GM23338 (cell line): ENCODE results near the gene KCNIP3. TPM values are rescaled to one million over a fixed set of nuclear protein-coding genes. Genes with fewer than 3 reads are reported as not detected.
A peak's percentile ranks its signal among the peaks of the same experiment; 100 is the strongest.

Source experiments
- ATAC-seq: fragments of 200-7000 bp; cut with Tn5 transposase; 3 replicates; pipeline ENCODE4 v1.9.1; 2020
- DNase-seq: peaks from one replicate; pipeline ENCODE4 v3.0.0-alpha.2; 2015; ENCODE audit warnings: low spot score
- H2AFZ ChIP-seq: fragments of 200-600 bp; sonication (generic); 2 replicates; pipeline ENCODE4 v1.8.0; 2016; ENCODE audit warnings: antibody characterized with exemption, mild to moderate bottlenecking, moderate library complexity
- H3F3A ChIP-seq: fragments of 200-600 bp; sonication (generic); replicated peaks from 2 replicates; pipeline ENCODE4 v1.8.0; 2017; ENCODE audit warnings: antibody characterized with exemption, mixed run types, low read depth
- H3K27ac ChIP-seq: fragments of 200-600 bp; sonication (generic); 2 replicates; pipeline ENCODE4 v1.6.1; 2016; ENCODE audit warnings: low read depth
- H3K27me3 ChIP-seq: fragments of 200-600 bp; sonication (generic); 2 replicates; pipeline ENCODE4 v1.8.0; 2016; ENCODE audit warnings: mild to moderate bottlenecking, mixed run types, moderate library complexity; ENCODE audit not compliant: insufficient read depth
- H3K36me3 ChIP-seq: fragments of 200-600 bp; sonication (generic); 2 replicates; pipeline ENCODE4 v1.8.0; 2016; ENCODE audit warnings: mild to moderate bottlenecking; ENCODE audit not compliant: insufficient read depth
- H3K4me1 ChIP-seq: fragments of 200-600 bp; sonication (generic); 2 replicates; pipeline ENCODE4 v1.8.0; 2016; ENCODE audit warnings: mild to moderate bottlenecking, moderate library complexity; ENCODE audit not compliant: insufficient read depth
- H3K4me2 ChIP-seq: fragments of 200-600 bp; sonication (generic); 2 replicates; pipeline ENCODE4 v1.7.1; 2017; ENCODE audit warnings: mixed run types
- H3K4me3 ChIP-seq: fragments of 200-600 bp; sonication (generic); 2 replicates; pipeline ENCODE4 v1.6.1; 2016; ENCODE audit warnings: mixed run types
- H3K79me2 ChIP-seq: fragments of 200-600 bp; sonication (generic); replicated peaks from 2 replicates; pipeline ENCODE4 v1.8.0; 2017; ENCODE audit warnings: mild to moderate bottlenecking; ENCODE audit not compliant: insufficient read depth
- H3K9me2 ChIP-seq: fragments of 200-600 bp; sonication (generic); 2 replicates; pipeline ENCODE4 v1.8.0; 2017; ENCODE audit not compliant: insufficient read depth
- H4K20me1 ChIP-seq: fragments of 200-600 bp; sonication (generic); replicated peaks from 2 replicates; pipeline ENCODE4 v1.8.0; 2017; ENCODE audit warnings: mild to moderate bottlenecking; ENCODE audit not compliant: insufficient read depth
- H3K27ac Mint-ChIP-seq: 2 replicates; pipeline ENCODE4 v1.8.0; 2020; ENCODE audit warnings: inconsistent platforms, mild to moderate bottlenecking, moderate library complexity, mixed read lengths
- H3K27me3 Mint-ChIP-seq: 3 replicates; pipeline ENCODE4 v1.8.0; 2022; ENCODE audit warnings: low read depth, mild to moderate bottlenecking, moderate library complexity, mixed read lengths, inconsistent platforms; ENCODE audit not compliant: insufficient read depth, poor library complexity
- H3K36me3 Mint-ChIP-seq: 3 replicates; pipeline ENCODE4 v1.8.0; 2021; ENCODE audit warnings: low read depth, mild to moderate bottlenecking, inconsistent platforms, moderate library complexity, mixed read lengths
- H3K4me1 Mint-ChIP-seq: 3 replicates; pipeline ENCODE4 v1.8.0; 2020; ENCODE audit warnings: mild to moderate bottlenecking, inconsistent platforms, mixed read lengths
- H3K4me3 Mint-ChIP-seq: 3 replicates; pipeline ENCODE4 v1.8.0; 2021; ENCODE audit warnings: moderate library complexity, mild to moderate bottlenecking, inconsistent platforms, mixed read lengths
- H3K9me3 Mint-ChIP-seq: 3 replicates; pipeline ENCODE4 v1.8.0; 2020; ENCODE audit warnings: moderate library complexity, mild to moderate bottlenecking, inconsistent platforms, mixed read lengths
- CREB1 ChIP-seq: fragments of 250-450 bp; sonication (Bioruptor Pico); IDR thresholded peaks from 2 replicates; pipeline ENCODE4 v1.5.0; 2020; ENCODE audit warnings: low read depth, mild to moderate bottlenecking, moderate library complexity
- ETS1 ChIP-seq: IDR thresholded peaks from 2 replicates; pipeline ENCODE4 v1.6.1; 2016; ENCODE audit warnings: antibody characterized with exemption
- EZH2 ChIP-seq: fragments of 200-600 bp; sonication (generic); IDR thresholded peaks from one replicate; pipeline ENCODE4 v1.8.0; 2017; ENCODE audit warnings: antibody characterized with exemption, mild to moderate bottlenecking, low read depth; ENCODE audit not compliant: unreplicated experiment
- NANOG ChIP-seq: IDR thresholded peaks from 2 replicates; pipeline ENCODE4 v1.6.1; 2016; ENCODE audit warnings: antibody characterized with exemption, borderline replicate concordance
- POLR2AphosphoS5 ChIP-seq: IDR thresholded peaks from 2 replicates; pipeline ENCODE4 v1.6.1; 2016; ENCODE audit warnings: antibody characterized with exemption, low read depth
- STAT1 ChIP-seq: IDR thresholded peaks from one replicate; pipeline ENCODE4 v1.6.1; 2016; ENCODE audit warnings: antibody characterized with exemption; ENCODE audit not compliant: unreplicated experiment
- ZNF114 ChIP-seq: fragments of 250-450 bp; sonication (Bioruptor Pico); IDR thresholded peaks from 2 replicates; pipeline ENCODE4 v1.5.0; 2020; ENCODE audit warnings: mild to moderate bottlenecking, moderate library complexity
- ZNF331 ChIP-seq: fragments of 250-450 bp; sonication (Bioruptor Pico); IDR thresholded peaks from 2 replicates; pipeline ENCODE4 v1.5.0; 2020; ENCODE audit warnings: low read depth, mild to moderate bottlenecking, moderate library complexity
- ZNF462 ChIP-seq: fragments of 250-450 bp; sonication (Bioruptor Pico); IDR thresholded peaks from 2 replicates; pipeline ENCODE4 v1.5.0; 2020; ENCODE audit warnings: mild to moderate bottlenecking, moderate library complexity
- polyA plus RNA-seq: library from polyadenylated mRNA; unstranded; fragments of >200 nt; fragmentation: Nextera tagmentation; extraction: Ambion mirVana; gene quantifications from 2 replicates; pipeline ENCODE4 v1.2.1, GENCODE V29; 2016
- total RNA-seq: library from RNA; depleted of rRNA; stranded (reverse); fragments of >200 nt; shearing (Covaris generic); gene quantifications from 2 replicates; pipeline ENCODE4 v1.2.3, GENCODE V29; 2014
- TF ChIP-seq, protein P1 (sequence below), 2 experiments: fragments of 200-600 bp in 1 of 2; sonication (generic) in 1 of 2; conservative IDR thresholded peaks; 2 replicates each; pipeline versions ENCODE4 v1.5.1 to v1.6.1; 2016 to 2017; ENCODE audit warnings: antibody characterized with exemption in 2 of 2, low read depth in 2 of 2, mild to moderate bottlenecking in 2 of 2, moderate library complexity in 1 of 2

The KCNIP3 gene
- total and polyA plus RNA-seq, 2 experiments from 2014 or later: 0.32 to 0.83 TPM

- TF ChIP-seq NANOG (no peak), CREB1 (CRISPR knock-in tag) (no peak)
- TF ChIP-seq, protein P1, sequence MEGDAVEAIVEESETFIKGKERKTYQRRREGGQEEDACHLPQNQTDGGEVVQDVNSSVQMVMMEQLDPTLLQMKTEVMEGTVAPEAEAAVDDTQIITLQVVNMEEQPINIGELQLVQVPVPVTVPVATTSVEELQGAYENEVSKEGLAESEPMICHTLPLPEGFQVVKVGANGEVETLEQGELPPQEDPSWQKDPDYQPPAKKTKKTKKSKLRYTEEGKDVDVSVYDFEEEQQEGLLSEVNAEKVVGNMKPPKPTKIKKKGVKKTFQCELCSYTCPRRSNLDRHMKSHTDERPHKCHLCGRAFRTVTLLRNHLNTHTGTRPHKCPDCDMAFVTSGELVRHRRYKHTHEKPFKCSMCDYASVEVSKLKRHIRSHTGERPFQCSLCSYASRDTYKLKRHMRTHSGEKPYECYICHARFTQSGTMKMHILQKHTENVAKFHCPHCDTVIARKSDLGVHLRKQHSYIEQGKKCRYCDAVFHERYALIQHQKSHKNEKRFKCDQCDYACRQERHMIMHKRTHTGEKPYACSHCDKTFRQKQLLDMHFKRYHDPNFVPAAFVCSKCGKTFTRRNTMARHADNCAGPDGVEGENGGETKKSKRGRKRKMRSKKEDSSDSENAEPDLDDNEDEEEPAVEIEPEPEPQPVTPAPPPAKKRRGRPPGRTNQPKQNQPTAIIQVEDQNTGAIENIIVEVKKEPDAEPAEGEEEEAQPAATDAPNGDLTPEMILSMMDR (conservative IDR thresholded peaks at IDR 0.05; ENCODE audit: low read depth in 2 of 2): no peak
These were observed 47.5 kb downstream of the KCNIP3 start (continued) for GRCh38 chr2:95344656-95345055.

GRCh38 chr2:95345081-95345562, 48.0 kb downstream of the KCNIP3 start:
- no peaks in the 10 kb centered on the region for H3K79me2 ChIP-seq
- Mint-ChIP-seq H3K4me3 (peak overlapping the region; percentile 24; the same call in 2 of the 3 replicates), H3K27ac (no peak overlapping the region), H3K36me3 (no peaks in the 10 kb centered on the region), H3K9me3 (no peaks in the 10 kb centered on the region), H3K27me3 (peaks cover 43% of the 10 kb centered on the region), H3K4me1 (no peaks in the 10 kb centered on the region)
- H3K27me3 ChIP-seq: peaks cover 62% of the 10 kb centered on the region
- no peak for DNase-seq
- peak overlapping the region; percentile 71; the same call in 1 of the 2 replicates for H3K4me3 ChIP-seq
- H3F3A ChIP-seq: no peaks in the 10 kb centered on the region
- H2AFZ ChIP-seq: peak overlapping the region; percentile 96
- peak overlapping the region; percentile 87 for H3K4me2 ChIP-seq
- H3K27ac ChIP-seq: no peak overlapping the region
- no peaks in the 10 kb centered on the region for H3K4me1 ChIP-seq
- no peaks in the 10 kb centered on the region for H4K20me1 ChIP-seq
- no peaks in the 10 kb centered on the region for H3K36me3 ChIP-seq
- ATAC-seq: no peak
- no peaks in the 10 kb centered on the region for H3K9me2 ChIP-seq
- TF ChIP-seq ZNF331 (CRISPR knock-in tag) (no peak), EZH2 (no peak), ZNF462 (CRISPR knock-in tag) (no peak), NANOG (no peak), CREB1 (CRISPR knock-in tag) (no peak), ETS1 (no peak), ZNF114 (no peak), STAT1 (no peak), POLR2AphosphoS5 (no peak)
- TF ChIP-seq, protein P1 (conservative IDR thresholded peaks at IDR 0.05; ENCODE audit: low read depth in 2 of 2): no peak
